NCI-H128 (cell line): ENCODE data around the gene SNHG17.
"Not testable (repeated sequence)": the region's sequence is repeated elsewhere in the genome, so short reads cannot be mapped to it uniquely, and the experiment has no call there.

ENCODE experiments used
- DNase-seq: peaks from one replicate; lab custom pipeline; 2025; ENCODE audit not compliant: unreplicated experiment; lab: John Stamatoyannopoulos, UW

Gene SNHG17

GRCh38 chr20:38434770-38435554 lies at the start of gene SNHG17:
TSS of gene SNHG17 (minus strand) at chr20:38435328.
- peak; percentile 90 for DNase-seq

DNA sequence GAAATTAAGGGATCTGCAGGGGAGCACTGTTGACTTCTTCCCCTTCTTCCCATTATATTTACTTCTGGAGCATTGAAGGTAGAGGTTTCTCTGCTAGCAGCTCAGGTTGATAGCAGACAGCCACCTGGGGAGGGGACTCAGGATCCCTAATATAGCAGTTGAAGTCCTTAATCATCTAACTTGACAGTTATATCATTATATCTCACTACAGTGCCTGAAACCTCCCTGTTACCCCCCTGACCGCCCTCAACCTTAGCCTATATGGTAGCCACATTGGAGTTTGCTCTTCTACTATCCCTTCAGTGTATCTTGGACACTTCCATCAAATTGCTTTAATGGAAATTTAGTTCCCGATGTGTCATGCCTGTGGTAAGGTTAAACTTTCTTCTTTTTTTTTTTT lies 44.5 kb upstream of the SNHG17 start:
- no peak for DNase-seq

GRCh38 chr20:38477747-38478146 lies 42.6 kb upstream of the SNHG17 start:
- no peak for DNase-seq

DNA sequence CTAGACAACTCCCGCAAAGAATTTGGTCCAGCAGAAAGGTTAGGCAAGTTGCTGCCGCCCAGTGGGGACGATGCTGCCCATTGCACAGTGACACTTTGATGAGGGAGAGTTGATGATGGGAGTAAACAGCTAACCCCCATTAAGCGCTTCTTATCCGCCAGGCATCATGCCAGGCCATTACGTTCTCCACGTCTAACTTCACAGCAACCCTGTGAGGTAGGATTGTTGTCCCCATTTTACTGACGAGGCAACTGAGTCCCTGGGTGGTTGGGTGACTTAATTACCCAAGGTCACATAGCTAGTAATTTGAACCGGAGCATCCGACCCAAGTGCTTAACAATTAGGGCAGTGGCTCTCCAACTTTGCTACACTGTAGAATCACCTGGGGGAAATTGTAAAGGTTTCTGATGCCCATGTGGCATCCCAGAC lies 38.3 kb upstream of the SNHG17 start:
- DNase-seq = no peak

GRCh38 chr20:38472513-38473366 lies 37.6 kb upstream of the SNHG17 start, which contains the start of gene RALGAPB:
TSS of gene RALGAPB (plus strand) at chr20:38472843. CDS start at chr20:38488433, 15,590 bp downstream.
- peak; percentile 99 for DNase-seq

- no peak for DNase-seq
Measured at GRCh38 chr20:38471987-38472512, 36.9 kb upstream of the SNHG17 start.

DNA sequence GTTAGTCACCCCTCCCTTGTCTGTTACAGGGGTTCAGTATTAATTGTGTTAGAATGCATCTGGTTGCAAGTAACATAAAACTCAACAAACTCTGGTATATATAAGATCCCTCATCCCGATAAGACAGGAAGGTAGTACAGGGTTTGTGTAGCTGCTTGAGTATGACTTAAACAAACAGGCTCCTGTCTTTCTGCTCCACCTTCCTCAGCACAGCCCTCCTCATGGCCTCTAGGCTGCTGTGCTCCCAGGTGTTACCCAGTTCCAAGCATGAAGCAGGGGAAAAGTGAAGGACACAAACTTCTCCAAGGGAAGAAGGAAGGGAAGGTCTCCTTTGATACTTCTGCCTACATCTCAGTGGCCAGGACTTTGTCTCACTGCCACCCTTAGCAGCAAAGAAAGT lies 36.1 kb upstream of the SNHG17 start:
- DNase-seq = no peak

GRCh38 chr20:38466983-38467382 lies 31.9 kb upstream of the SNHG17 start:
- no peak for DNase-seq

- no peak for DNase-seq
Measured at GRCh38 chr20:38466171-38466570, 31.0 kb upstream of the SNHG17 start.

DNA sequence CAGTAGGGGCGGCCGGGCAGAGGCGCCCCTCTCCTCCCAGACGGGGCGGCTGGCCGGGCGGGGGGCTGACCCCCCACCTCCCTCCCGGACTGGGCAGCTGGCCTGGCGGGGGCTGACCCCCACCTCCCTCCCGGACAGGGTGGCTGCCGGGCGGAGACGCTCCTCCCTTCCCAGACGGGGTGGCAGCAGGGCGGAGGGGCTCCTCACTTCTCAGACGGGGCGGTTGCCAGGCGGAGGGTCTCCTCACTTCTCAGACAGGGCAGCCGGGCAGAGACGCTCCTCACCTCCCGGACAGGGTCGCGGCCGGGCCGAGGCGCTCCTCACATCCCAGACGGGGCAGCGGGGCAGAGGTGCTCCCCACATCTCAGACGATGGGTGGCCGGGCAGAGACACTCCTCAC lies 26.4 kb upstream of the SNHG17 start:
- DNase-seq = not testable (repeated sequence)

- DNase-seq = not testable (repeated sequence)
Measured at GRCh38 chr20:38461167-38461566, 26.0 kb upstream of the SNHG17 start.

- not testable (repeated sequence) for DNase-seq
Measured at GRCh38 chr20:38460631-38461030, 25.5 kb upstream of the SNHG17 start.

GRCh38 chr20:38460040-38460623 lies 25.0 kb upstream of the SNHG17 start:
- DNase-seq = peak; percentile 49

DNA sequence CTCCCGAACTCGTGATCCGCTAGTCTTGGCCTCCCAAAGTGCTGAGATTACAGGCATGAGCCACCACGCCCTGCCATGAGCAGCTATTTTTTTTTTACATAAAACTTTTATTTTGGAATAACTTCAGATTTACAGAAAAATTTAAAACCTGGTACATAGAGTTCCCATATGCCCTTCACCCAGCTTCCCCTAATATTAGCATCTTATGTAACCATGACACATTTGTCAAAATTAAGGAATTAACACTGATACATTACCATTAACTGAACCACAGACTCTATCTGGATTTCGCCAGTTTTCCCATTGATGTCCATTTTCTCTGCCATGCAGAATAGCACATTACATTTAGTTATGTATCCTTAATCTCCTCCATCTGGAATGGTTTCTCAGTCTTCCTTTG lies 23.2 kb upstream of the SNHG17 start:
- no peak for DNase-seq

- no peak for DNase-seq
Measured at GRCh38 chr20:38454556-38455473, 19.7 kb upstream of the SNHG17 start.

- DNase-seq = no peak
Measured at GRCh38 chr20:38453941-38454340, 18.8 kb upstream of the SNHG17 start.

DNA sequence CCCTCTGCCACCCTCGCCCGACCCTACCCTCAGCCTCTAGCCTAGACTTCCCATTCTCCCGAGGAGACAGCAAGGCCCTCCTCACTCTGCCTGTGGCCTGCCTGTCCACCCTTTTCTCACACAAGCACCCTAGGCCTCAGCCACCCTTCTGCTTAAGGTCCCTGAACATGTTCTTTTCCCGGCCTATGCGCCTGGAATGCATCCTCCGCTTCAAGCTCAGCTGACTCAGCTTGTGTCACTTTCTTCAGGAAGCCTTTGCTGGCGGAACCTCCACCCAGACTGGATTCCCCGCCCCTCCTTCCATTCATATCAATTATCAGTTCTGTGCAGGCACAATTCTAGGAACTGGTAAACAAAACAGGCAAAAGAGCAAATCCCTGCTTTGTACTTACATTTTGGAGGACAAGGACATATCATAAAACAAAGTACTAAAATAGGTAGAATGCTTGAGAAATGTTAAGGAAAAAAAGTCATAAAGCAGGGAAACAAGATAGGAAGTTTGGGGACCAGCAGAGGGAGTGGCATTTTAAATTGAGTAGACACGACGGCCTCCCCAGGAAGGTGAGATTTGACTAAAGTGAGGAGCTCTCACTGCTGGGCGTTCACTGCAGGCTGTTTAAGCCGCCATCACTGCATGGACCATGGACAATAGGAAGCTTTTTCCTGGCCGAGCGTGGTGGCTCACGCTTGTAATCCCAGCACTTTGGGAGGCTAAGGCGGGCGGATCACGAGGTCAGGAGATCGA lies 17.9 kb upstream of the SNHG17 start:
- DNase-seq = no peak

DNA sequence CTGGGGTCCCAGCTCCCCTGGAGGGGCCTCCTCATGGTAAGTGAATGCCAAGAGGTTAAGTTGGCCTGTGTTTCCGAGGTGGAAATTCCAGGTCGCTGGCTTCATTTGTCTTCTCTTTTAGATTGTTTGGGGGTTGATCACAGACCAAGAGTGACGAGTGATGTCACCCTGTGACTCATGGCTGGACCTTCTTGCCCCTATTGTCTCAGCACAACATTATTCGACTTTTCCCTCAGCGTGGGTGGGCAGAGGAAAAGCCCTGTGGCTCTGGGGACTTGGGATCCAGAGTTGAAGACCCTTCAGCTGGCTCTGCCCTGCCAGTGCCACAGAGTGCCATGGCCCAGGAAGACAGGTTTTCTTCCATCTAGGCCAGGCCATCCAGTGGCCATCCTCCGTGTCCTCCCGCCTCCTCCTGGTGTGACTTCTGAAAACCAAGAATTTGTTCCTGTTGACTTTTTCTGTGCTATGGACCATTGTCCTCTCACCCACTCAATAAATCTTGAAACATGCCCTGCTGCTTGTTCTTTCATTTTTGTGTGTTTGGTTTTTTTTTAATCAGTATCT lies 15.4 kb upstream of the SNHG17 start:
- no peak for DNase-seq

DNA sequence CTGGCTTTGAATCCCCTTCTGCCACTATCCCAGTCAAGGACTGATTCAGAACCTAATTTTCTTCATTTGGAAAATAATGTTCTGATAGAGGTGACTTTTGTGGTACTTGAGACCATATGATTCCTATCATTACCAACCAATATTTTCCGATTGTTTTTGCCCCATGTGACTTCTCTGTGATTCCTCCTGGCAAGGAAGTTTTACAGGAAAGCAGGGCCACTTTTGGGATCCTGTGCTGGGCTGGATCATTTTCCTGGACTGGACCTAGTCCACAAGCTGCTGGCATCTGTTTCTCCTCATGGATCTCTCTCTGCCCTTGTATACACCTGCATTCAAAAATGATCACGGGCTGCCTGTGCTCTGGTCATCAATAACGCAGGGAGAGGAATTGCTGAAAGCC lies 13.9 kb upstream of the SNHG17 start:
- DNase-seq = no peak
